ENCODE results near the gene WDR70. TPM values are rescaled to one million over a fixed set of nuclear protein-coding genes. Genes with fewer than 3 reads are reported as not detected.

Gene WDR70
- total and polyA plus RNA-seq, 9 donors, result 20.9 to 36.5 (median 31.4) TPM

DNA sequence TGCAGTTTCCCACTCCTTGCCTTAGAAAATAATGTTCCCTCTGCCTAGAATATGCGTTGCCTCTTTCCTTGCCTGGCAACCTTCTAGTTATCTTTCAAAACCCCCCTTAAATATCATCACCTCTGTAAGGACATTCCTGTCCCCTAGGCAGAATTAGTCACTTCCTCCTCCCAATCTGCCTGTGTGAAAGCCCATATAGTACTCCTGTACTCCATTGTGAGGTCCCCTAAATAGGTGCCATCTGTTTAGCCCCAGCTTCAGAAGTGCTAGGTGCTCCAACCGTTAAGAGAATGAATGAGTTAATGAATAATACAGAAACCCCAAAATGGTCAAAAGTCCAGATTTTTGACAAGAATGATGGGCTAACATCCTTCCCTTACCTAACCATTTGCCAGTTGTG is 279.3 kb downstream of the WDR70 start:
- intact Hi-C loops (cut with DNase I), result no loop called here
- Histone ChIP-seq H3K27ac (no peak overlapping the region), H3K4me3 (no peak overlapping the region), H3K9me3 (no peaks in the 10 kb centered on the region), H3K36me3 (no peaks in the 10 kb centered on the region), H3K27me3 (no peaks in the 10 kb centered on the region), H3K4me1 (ENCODE audit: insufficient read depth) (peaks cover 2% of the 10 kb centered on the region)
- TF ChIP-seq, protein P1, sequence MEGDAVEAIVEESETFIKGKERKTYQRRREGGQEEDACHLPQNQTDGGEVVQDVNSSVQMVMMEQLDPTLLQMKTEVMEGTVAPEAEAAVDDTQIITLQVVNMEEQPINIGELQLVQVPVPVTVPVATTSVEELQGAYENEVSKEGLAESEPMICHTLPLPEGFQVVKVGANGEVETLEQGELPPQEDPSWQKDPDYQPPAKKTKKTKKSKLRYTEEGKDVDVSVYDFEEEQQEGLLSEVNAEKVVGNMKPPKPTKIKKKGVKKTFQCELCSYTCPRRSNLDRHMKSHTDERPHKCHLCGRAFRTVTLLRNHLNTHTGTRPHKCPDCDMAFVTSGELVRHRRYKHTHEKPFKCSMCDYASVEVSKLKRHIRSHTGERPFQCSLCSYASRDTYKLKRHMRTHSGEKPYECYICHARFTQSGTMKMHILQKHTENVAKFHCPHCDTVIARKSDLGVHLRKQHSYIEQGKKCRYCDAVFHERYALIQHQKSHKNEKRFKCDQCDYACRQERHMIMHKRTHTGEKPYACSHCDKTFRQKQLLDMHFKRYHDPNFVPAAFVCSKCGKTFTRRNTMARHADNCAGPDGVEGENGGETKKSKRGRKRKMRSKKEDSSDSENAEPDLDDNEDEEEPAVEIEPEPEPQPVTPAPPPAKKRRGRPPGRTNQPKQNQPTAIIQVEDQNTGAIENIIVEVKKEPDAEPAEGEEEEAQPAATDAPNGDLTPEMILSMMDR (IDR thresholded peaks at IDR 0.05), result no peak
- 75 to 88% (median 75%) methylated on average over 2 of the region's 2 CpGs for WGBS, 3 donors
- no peak for DNase-seq

DNA sequence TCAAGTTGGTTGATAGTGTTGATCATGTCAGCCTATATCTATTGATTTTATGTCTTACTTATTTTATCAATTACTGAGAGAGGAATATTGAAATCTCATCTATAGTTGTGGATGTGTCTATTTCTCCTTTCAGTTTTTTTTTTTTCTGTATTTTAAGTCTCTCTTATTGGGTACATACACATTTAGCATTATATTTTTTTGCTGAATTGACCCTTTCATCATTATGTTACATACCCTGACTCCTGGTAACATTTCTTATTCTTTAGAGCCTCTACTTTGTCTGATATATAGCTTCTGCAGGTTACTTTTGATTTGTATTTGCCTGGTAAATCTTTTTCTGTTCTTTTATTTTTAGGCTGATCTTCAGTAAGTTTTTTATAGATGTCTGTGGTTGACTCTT is 281.2 kb downstream of the WDR70 start:
- DNase-seq, result no peak
- no peak for TF ChIP-seq POLR2A (IDR thresholded peaks at IDR 0.05)
- TF ChIP-seq EP300 (IDR thresholded peaks at IDR 0.05), result no peak
- TF ChIP-seq, protein P1 (IDR thresholded peaks at IDR 0.05), result no peak
- Histone ChIP-seq H3K27ac (no peak overlapping the region), H3K9me3 (no peaks in the 10 kb centered on the region), H3K36me3 (no peaks in the 10 kb centered on the region), H3K27me3 (no peaks in the 10 kb centered on the region), H3K4me1 (ENCODE audit: insufficient read depth) (peaks cover 4% of the 10 kb centered on the region), H3K4me3 (no peak overlapping the region)
- intact Hi-C loops (cut with DNase I), result no loop called here

DNA sequence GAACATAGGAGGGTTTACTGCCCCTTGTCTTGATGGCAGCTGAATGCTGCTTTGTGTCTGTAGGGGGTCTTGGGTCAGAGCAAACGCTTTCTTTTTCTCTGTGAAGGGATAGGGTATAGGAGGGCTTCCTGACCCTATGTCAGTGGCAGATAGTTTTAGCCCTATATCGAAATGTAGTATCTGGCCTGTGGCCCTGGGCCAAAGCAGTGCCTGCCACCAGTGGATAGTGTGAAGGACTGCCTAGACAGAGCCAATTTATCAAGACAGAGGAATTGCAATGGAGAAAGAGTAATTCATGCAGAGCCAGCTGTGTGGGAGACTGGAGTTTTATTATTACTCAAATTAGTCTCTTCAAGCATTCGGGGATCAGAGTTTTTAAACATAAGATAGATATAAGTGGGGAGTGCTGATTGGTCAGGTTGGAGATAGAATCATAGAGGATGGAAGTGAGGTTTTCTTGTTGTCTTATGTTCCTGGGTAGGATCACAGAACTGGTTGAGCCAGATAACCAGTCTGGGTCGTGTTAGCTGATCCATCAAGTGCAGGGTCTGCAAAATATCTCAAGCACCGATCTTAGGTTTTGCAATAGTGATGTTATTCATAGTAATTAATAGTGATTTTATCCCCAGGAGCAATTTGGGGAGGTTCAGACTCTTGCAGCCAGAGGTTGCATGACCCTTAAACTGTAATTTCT is 282.3 kb downstream of the WDR70 start:
- H3K4me3 ChIP-seq, result no peak overlapping the region
- no peaks in the 10 kb centered on the region for H3K9me3 ChIP-seq
- no peaks in the 10 kb centered on the region for H3K27me3 ChIP-seq
- H3K4me1 ChIP-seq (ENCODE audit: insufficient read depth), result peaks cover 9% of the 10 kb centered on the region
- DNase-seq, result no peak
- 48 to 59% (median 54%) methylated on average over 5 of the region's 5 CpGs for WGBS, 3 donors
- H3K27ac ChIP-seq, result no peak overlapping the region
- TF ChIP-seq EP300 (IDR thresholded peaks at IDR 0.05) (no peak), POLR2A (IDR thresholded peaks at IDR 0.05) (no peak)
- intact Hi-C loops (cut with DNase I), result no loop called here
- no peaks in the 10 kb centered on the region for H3K36me3 ChIP-seq

DNA sequence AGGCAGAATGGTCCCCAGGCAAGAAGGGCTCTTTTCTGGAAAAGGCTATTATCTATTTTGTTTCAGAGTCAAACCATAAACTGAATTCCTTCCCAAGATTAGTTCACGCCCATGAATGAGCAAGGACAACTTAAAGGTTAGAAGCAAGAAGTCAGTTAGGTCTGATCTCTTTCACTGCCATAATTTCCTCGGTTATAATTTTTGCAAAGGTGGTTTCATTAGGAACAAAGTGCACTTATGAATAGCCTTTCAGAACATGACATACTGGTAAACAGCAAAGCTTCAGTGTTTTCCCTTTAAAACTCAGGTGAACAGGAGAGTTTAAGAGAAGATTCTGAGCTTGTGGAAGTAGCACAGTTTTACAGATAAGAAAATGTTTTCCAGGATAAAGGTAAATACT is 282.8 kb downstream of the WDR70 start:
- intact Hi-C loops (cut with DNase I), result no loop called here
- H3K4me1 ChIP-seq (ENCODE audit: insufficient read depth), result peaks cover 9% of the 10 kb centered on the region
- H3K27me3 ChIP-seq, result no peaks in the 10 kb centered on the region
- no peak for DNase-seq
- H3K27ac ChIP-seq, result no peak overlapping the region
- no peak overlapping the region for H3K4me3 ChIP-seq
- WGBS, 3 donors, result 13 to 25% (median 19%) methylated on average over 2 of the region's 2 CpGs
- H3K9me3 ChIP-seq, result no peaks in the 10 kb centered on the region
- no peaks in the 10 kb centered on the region for H3K36me3 ChIP-seq
- TF ChIP-seq, protein P1 (IDR thresholded peaks at IDR 0.05), result no peak

DNA sequence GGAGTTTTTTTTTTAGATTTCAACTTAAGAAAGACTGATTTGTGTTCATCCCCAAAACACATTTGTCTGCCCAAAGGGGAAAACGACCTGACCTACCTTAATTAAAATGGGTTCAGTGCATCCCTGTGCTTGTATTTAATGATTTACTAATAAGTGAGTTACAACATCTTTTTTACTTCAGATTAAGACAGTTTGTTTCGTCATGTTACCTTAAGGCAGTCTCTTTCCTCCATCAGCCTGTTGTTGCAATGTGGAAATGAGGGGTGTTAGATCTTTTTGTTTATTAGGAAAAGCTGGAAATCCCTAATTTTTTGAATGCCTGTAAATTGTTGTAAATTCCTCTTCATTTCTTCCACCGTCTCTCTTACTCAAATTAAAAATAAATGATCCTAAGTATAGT is 283.2 kb downstream of the WDR70 start:
- no peaks in the 10 kb centered on the region for H3K27me3 ChIP-seq
- no peak overlapping the region for H3K4me3 ChIP-seq
- H3K36me3 ChIP-seq, result no peaks in the 10 kb centered on the region
- no peak overlapping the region for H3K27ac ChIP-seq
- H3K4me1 ChIP-seq (ENCODE audit: insufficient read depth), result peaks cover 9% of the 10 kb centered on the region
- no peaks in the 10 kb centered on the region for H3K9me3 ChIP-seq
- no peak for DNase-seq
- whole genome bisulfite sequencing, 3 donors, result 24 to 37% (median 36%) methylated on average over 3 of the region's 3 CpGs
- intact Hi-C loops (cut with DNase I), result no loop called here
- TF ChIP-seq, protein P1 (IDR thresholded peaks at IDR 0.05), result no peak
- TF ChIP-seq EP300 (IDR thresholded peaks at IDR 0.05) (no peak), POLR2A (IDR thresholded peaks at IDR 0.05) (no peak)

All from ovary (tissue), 9 donors.